Activated CD4-positive, alpha-beta T cell treated with anti-CD3 and anti-CD28 coated beads, Interleukin-2, Interleukin-4, amounts not matched to agents 100 ng/mL and 50 ng/mL, durations not matched to agents 16 hours and 8 hours (primary cell): ENCODE measurements around the gene GNA14.
A peak's percentile ranks its signal among the peaks of the same experiment; 100 is the strongest.
"Not testable (repeated sequence)": the region's sequence is repeated elsewhere in the genome, so short reads cannot be mapped to it uniquely, and the experiment has no call there.

Source experiments
- DNase-seq: peaks from one replicate; pipeline ENCODE4 v3.0.0-alpha.2; 2020; ENCODE audit warnings: low spot score

Gene GNA14

GRCh38 chr9:77449240-77450084 lies 198.7 kb downstream of the GNA14 start:
- DNase-seq, result no peak

GRCh38 chr9:77447646-77448045 lies 200.5 kb downstream of the GNA14 start:
- no peak for DNase-seq

- DNase-seq, result no peak
Observed at GRCh38 chr9:77442436-77442835, 205.7 kb downstream of the GNA14 start.

- DNase-seq, result not testable (repeated sequence)
Observed at GRCh38 chr9:77441124-77441523, 207.0 kb downstream of the GNA14 start.

- DNase-seq, result no peak
Observed at GRCh38 chr9:77440057-77440456, 208.1 kb downstream of the GNA14 start.

GRCh38 chr9:77438653-77439052 lies 209.5 kb downstream of the GNA14 start:
- DNase-seq, result no peak

- DNase-seq, result no peak
Observed at GRCh38 chr9:77435688-77436087, 212.4 kb downstream of the GNA14 start.

- DNase-seq, result no peak
Observed at GRCh38 chr9:77435277-77435676, 212.8 kb downstream of the GNA14 start.

- peak; percentile 60 for DNase-seq
Observed at GRCh38 chr9:77433675-77434445, 214.3 kb downstream of the GNA14 start.

GRCh38 chr9:77432053-77432452 lies 216.1 kb downstream of the GNA14 start:
- DNase-seq, result no peak

GRCh38 chr9:77429928-77430327 lies 218.2 kb downstream of the GNA14 start:
- no peak for DNase-seq

- DNase-seq, result no peak
Observed at GRCh38 chr9:77427256-77427927, 220.7 kb downstream of the GNA14 start.

- DNase-seq, result no peak
Observed at GRCh38 chr9:77426712-77427111, 221.4 kb downstream of the GNA14 start.

- DNase-seq, result no peak
Observed at GRCh38 chr9:77424993-77425392, 223.1 kb downstream of the GNA14 start.

GRCh38 chr9:77423841-77424240 lies 224.3 kb downstream of the GNA14 start:
- DNase-seq, result no peak

- DNase-seq, result no peak
Observed at GRCh38 chr9:77422969-77423368, 225.2 kb downstream of the GNA14 start.

- no peak for DNase-seq
Observed at GRCh38 chr9:77421506-77422265, 226.4 kb downstream of the GNA14 start.

- no peak for DNase-seq
Observed at GRCh38 chr9:77420641-77421040, 227.5 kb downstream of the GNA14 start.

GRCh38 chr9:77418226-77418625 lies 229.9 kb downstream of the GNA14 start:
- DNase-seq, result no peak

- no peak for DNase-seq
Observed at GRCh38 chr9:77417566-77417965, 230.6 kb downstream of the GNA14 start.

GRCh38 chr9:77408521-77408920 lies 239.6 kb downstream of the GNA14 start:
- DNase-seq, result not testable (repeated sequence)

- no peak for DNase-seq
Observed at GRCh38 chr9:77403239-77403638, 244.9 kb downstream of the GNA14 start.
